Testis (tissue), 2 donors: ENCODE results near the gene RARG.

Experiments used
- CTCF ChIP-seq, 3 experiments: fragments of 450-650 bp in 2 of 3; fragments of 200-600 bp in 1 of 3; sonication (generic) in 1 of 3; IDR thresholded peaks; one replicate each; pipeline ENCODE4 v1.5.1; 2016 to 2019; ENCODE audit warnings: antibody characterized with exemption in 3 of 3, mild to moderate bottlenecking in 2 of 3, moderate library complexity in 1 of 3
- POLR2A ChIP-seq: fragments of 450-650 bp; IDR thresholded peaks from one replicate; pipeline ENCODE4 v1.6.1; 2017; ENCODE audit warnings: antibody characterized with exemption, mild to moderate bottlenecking, moderate library complexity

- TF ChIP-seq CTCF (IDR thresholded peaks at IDR 0.05) (no peak), POLR2A (no peak)
Observed at GRCh38 chr12:53181935-53182334, 50.1 kb downstream of the RARG start.
